Liver (tissue), 9 donors: ENCODE measurements around the gene EDIL3. TPM values are rescaled to one million over a fixed set of nuclear protein-coding genes. Genes with fewer than 3 reads are reported as not detected.

Experiments
- DNase-seq: peaks from one replicate; pipeline ENCODE4 v3.0.0-alpha.2; 2017; ENCODE audit warnings: low spot score
- H3K27ac ChIP-seq, 2 donors: one replicate each; pipeline ENCODE4 v1.7.0; 2013; ENCODE audit warnings: inconsistent platforms in 2 of 2, low read length in 2 of 2, control low read depth in 1 of 2, low read depth in 1 of 2, mild to moderate bottlenecking in 1 of 2
- H3K27me3 ChIP-seq, 4 donors: one replicate each; pipeline versions ENCODE4 v1.6.1 to v1.7.0; 2013; ENCODE audit warnings: low read length in 3 of 4, inconsistent platforms in 1 of 4, mild to moderate bottlenecking in 1 of 4, moderate library complexity in 1 of 4; ENCODE audit not compliant: control insufficient read depth in 4 of 4, insufficient read depth in 4 of 4
- H3K36me3 ChIP-seq, 4 donors: one replicate each; pipeline versions ENCODE4 v1.6.1 to v1.7.0; 2013; ENCODE audit warnings: low read length in 3 of 4, mild to moderate bottlenecking in 3 of 4, low read depth in 1 of 4, moderate library complexity in 1 of 4; ENCODE audit not compliant: control insufficient read depth in 4 of 4, insufficient read depth in 3 of 4
- H3K4me1 ChIP-seq, 4 donors: one replicate each; pipeline versions ENCODE4 v1.6.1 to v1.7.0; 2013; ENCODE audit warnings: low read length in 3 of 4, mild to moderate bottlenecking in 3 of 4, moderate library complexity in 1 of 4; ENCODE audit not compliant: control insufficient read depth in 4 of 4, insufficient read depth in 4 of 4
- H3K4me3 ChIP-seq, 3 donors: one replicate each; pipeline versions ENCODE4 v1.6.1 to v1.7.0; 2013; ENCODE audit warnings: low read length in 3 of 3, control low read depth in 1 of 3, low read depth in 1 of 3, mild to moderate bottlenecking in 1 of 3
- H3K9ac ChIP-seq, 2 donors: one replicate each; pipeline ENCODE4 v1.7.0; 2013; ENCODE audit warnings: low read length in 2 of 2, mild to moderate bottlenecking in 2 of 2, moderate library complexity in 2 of 2, control low read depth in 1 of 2, low read depth in 1 of 2
- H3K9me3 ChIP-seq, 4 donors: one replicate each; pipeline versions ENCODE4 v1.6.1 to v1.7.0; 2013; ENCODE audit warnings: low read length in 3 of 4; ENCODE audit not compliant: control insufficient read depth in 4 of 4
- ATF3 ChIP-seq: IDR thresholded peaks from 2 replicates; pipeline ENCODE4 v1.6.1; 2016; ENCODE audit warnings: antibody characterized with exemption
- CTCF ChIP-seq: fragments of 150-350 bp; IDR thresholded peaks from 2 replicates; pipeline ENCODE4 v1.5.1; 2017; ENCODE audit warnings: improper control_type of control experiment, low read depth, low read length; ENCODE audit not compliant: missing input control
- EGR1 ChIP-seq, 2 donors: IDR thresholded peaks; 2 replicates each; pipeline ENCODE4 v1.6.1; 2016 to 2018; ENCODE audit warnings: antibody characterized with exemption in 2 of 2, low read depth in 2 of 2
- FOXA1 ChIP-seq: IDR thresholded peaks from 2 replicates; pipeline ENCODE4 v1.6.1; 2016; ENCODE audit warnings: antibody characterized with exemption
- FOXA2 ChIP-seq: IDR thresholded peaks from 2 replicates; pipeline ENCODE4 v1.6.1; 2016; ENCODE audit warnings: antibody characterized with exemption
- GABPA ChIP-seq, 2 donors: IDR thresholded peaks in 1 of 2; conservative IDR thresholded peaks in 1 of 2; 2 replicates each; pipeline ENCODE4 v1.6.1; 2016; ENCODE audit warnings: antibody characterized with exemption in 2 of 2, mild to moderate bottlenecking in 1 of 2, moderate library complexity in 1 of 2
- HNF4A ChIP-seq, 2 donors: conservative IDR thresholded peaks; 2 replicates each; pipeline ENCODE4 v1.6.1; 2016; ENCODE audit warnings: antibody characterized with exemption in 2 of 2, mild to moderate bottlenecking in 2 of 2
- HNF4G ChIP-seq: IDR thresholded peaks from 2 replicates; pipeline ENCODE4 v1.6.1; 2016; ENCODE audit warnings: antibody characterized with exemption
- JUND ChIP-seq, 2 donors: IDR thresholded peaks; 2 replicates each; pipeline ENCODE4 v1.6.1; 2016; ENCODE audit warnings: antibody characterized with exemption in 2 of 2
- NR2F2 ChIP-seq: IDR thresholded peaks from 2 replicates; pipeline ENCODE4 v1.6.1; 2016; ENCODE audit warnings: antibody characterized with exemption
- RAD21 ChIP-seq, 2 donors: IDR thresholded peaks; 2 replicates each; pipeline ENCODE4 v1.6.1; 2016; ENCODE audit warnings: antibody characterized with exemption in 2 of 2, mild to moderate bottlenecking in 2 of 2
- RXRA ChIP-seq, 2 donors: IDR thresholded peaks; 2 replicates each; pipeline ENCODE4 v1.6.1; 2017 to 2018; ENCODE audit warnings: antibody characterized with exemption in 2 of 2, mild to moderate bottlenecking in 1 of 2
- SP1 ChIP-seq: IDR thresholded peaks from 2 replicates; pipeline ENCODE4 v1.6.1; 2018; ENCODE audit warnings: antibody characterized with exemption, mild to moderate bottlenecking
- TAF1 ChIP-seq: conservative IDR thresholded peaks from 2 replicates; pipeline ENCODE4 v1.6.1; 2016; ENCODE audit warnings: antibody characterized with exemption, mild to moderate bottlenecking
- YY1 ChIP-seq: IDR thresholded peaks from 2 replicates; pipeline ENCODE4 v1.6.1; 2016; ENCODE audit warnings: antibody characterized with exemption, mild to moderate bottlenecking
- polyA plus RNA-seq, 2 donors: library from polyadenylated mRNA; stranded (reverse) in 1 of 2; unstranded in 1 of 2; fragments of 200-250 nt in 1 of 2; fragments of >200 nt in 1 of 2; fragmentation: Nextera tagmentation in 1 of 2; extraction: Ambion mirVana in 1 of 2; gene quantifications; one replicate each; pipeline versions ENCODE4 v1.2.1 to v1.2.3, GENCODE V29; 2013 to 2015
- total RNA-seq, 2 donors: library from RNA; depleted of rRNA; stranded (reverse); fragments of >200 nt; gene quantifications; one replicate each; pipeline ENCODE4 v1.2.3, GENCODE V29; 2014
- TF ChIP-seq, protein P1 (sequence below): IDR thresholded peaks from 2 replicates; pipeline ENCODE4 v1.6.1; 2016; ENCODE audit warnings: antibody characterized with exemption, mild to moderate bottlenecking
- TF ChIP-seq, protein P2 (sequence below): IDR thresholded peaks from 2 replicates; pipeline ENCODE4 v1.6.1; 2016; ENCODE audit warnings: antibody characterized with exemption
- TF ChIP-seq, protein P3 (sequence below): IDR thresholded peaks from 2 replicates; pipeline ENCODE4 v1.6.1; 2016; ENCODE audit warnings: antibody characterized with exemption
- donor health status: healthy.
- donor health status: healthy.
- donor health status: healthy.
- donor health status: healthy.
- donor health status: healthy.

The EDIL3 gene
- total and polyA plus RNA-seq, 4 donors, result 0.33 to 12.0 (median 0.76) TPM

DNA sequence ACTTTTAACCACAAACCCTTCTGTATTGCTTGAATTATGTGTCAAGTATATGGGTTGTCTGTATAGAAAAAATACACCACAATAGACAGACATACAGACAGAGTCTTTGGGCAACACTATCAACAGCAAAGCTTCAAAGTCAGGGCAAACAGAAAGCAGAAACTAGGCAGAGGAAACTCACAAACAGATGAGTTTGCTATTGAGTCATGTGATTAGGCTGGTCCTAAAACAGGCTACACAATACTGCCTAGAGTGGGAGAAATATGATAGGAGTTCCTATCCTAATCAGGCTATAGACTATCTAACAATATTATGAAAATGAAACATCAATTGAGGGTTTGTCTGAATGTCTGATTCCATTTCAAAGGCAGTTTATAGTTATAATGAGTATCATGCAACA, 156.4 kb downstream of the EDIL3 start:
- H3K36me3 ChIP-seq, result no peaks in the 10 kb centered on the region
- no peak overlapping the region for H3K9ac ChIP-seq
- no peak for DNase-seq
- no peaks in the 10 kb centered on the region for H3K4me1 ChIP-seq
- H3K27me3 ChIP-seq, result no peaks in the 10 kb centered on the region
- no peaks in the 10 kb centered on the region for H3K9me3 ChIP-seq
- H3K4me3 ChIP-seq, result no peak overlapping the region
- TF ChIP-seq NR2F2 (no peak), FOXA1 (no peak), GABPA (IDR thresholded peaks at IDR 0.05 in 1 of 2, conservative IDR thresholded peaks at IDR 0.05 in 1 of 2) (no peak), RXRA (IDR thresholded peaks at IDR 0.05) (no peak), JUND (IDR thresholded peaks at IDR 0.05) (no peak), CTCF (no peak), EGR1 (IDR thresholded peaks at IDR 0.05; ENCODE audit: low read depth in 2 of 2) (no peak), SP1 (no peak), ATF3 (no peak), HNF4A (conservative IDR thresholded peaks at IDR 0.05) (no peak), FOXA2 (no peak), RAD21 (IDR thresholded peaks at IDR 0.05) (no peak), HNF4G (no peak), TAF1 (no peak), YY1 (no peak)
- TF ChIP-seq, protein P1, sequence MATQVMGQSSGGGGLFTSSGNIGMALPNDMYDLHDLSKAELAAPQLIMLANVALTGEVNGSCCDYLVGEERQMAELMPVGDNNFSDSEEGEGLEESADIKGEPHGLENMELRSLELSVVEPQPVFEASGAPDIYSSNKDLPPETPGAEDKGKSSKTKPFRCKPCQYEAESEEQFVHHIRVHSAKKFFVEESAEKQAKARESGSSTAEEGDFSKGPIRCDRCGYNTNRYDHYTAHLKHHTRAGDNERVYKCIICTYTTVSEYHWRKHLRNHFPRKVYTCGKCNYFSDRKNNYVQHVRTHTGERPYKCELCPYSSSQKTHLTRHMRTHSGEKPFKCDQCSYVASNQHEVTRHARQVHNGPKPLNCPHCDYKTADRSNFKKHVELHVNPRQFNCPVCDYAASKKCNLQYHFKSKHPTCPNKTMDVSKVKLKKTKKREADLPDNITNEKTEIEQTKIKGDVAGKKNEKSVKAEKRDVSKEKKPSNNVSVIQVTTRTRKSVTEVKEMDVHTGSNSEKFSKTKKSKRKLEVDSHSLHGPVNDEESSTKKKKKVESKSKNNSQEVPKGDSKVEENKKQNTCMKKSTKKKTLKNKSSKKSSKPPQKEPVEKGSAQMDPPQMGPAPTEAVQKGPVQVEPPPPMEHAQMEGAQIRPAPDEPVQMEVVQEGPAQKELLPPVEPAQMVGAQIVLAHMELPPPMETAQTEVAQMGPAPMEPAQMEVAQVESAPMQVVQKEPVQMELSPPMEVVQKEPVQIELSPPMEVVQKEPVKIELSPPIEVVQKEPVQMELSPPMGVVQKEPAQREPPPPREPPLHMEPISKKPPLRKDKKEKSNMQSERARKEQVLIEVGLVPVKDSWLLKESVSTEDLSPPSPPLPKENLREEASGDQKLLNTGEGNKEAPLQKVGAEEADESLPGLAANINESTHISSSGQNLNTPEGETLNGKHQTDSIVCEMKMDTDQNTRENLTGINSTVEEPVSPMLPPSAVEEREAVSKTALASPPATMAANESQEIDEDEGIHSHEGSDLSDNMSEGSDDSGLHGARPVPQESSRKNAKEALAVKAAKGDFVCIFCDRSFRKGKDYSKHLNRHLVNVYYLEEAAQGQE, result no peak
- TF ChIP-seq, protein P2, sequence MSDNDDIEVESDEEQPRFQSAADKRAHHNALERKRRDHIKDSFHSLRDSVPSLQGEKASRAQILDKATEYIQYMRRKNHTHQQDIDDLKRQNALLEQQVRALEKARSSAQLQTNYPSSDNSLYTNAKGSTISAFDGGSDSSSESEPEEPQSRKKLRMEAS, result no peak
- TF ChIP-seq, protein P3, sequence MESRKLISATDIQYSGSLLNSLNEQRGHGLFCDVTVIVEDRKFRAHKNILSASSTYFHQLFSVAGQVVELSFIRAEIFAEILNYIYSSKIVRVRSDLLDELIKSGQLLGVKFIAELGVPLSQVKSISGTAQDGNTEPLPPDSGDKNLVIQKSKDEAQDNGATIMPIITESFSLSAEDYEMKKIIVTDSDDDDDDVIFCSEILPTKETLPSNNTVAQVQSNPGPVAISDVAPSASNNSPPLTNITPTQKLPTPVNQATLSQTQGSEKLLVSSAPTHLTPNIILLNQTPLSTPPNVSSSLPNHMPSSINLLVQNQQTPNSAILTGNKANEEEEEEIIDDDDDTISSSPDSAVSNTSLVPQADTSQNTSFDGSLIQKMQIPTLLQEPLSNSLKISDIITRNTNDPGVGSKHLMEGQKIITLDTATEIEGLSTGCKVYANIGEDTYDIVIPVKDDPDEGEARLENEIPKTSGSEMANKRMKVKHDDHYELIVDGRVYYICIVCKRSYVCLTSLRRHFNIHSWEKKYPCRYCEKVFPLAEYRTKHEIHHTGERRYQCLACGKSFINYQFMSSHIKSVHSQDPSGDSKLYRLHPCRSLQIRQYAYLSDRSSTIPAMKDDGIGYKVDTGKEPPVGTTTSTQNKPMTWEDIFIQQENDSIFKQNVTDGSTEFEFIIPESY, result no peak
- H3K27ac ChIP-seq, result no peak overlapping the region

DNA sequence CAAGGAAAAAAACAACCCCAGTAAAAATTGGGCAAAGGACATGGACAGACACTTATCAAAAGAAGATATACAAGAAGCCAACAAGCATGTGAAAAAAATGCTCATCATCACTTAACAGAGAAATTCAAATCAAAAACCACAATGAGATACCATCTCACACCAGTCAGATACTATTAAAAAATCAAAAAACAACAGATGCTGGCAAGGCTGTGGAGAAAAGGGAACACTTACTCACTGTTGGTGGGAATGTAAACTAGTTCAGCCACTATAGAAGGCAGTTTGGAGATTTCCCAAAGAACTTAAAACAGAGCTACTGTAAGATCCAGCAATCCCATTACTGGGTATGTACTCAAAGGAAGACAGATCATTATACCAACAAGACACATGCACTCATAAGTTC, 157.4 kb downstream of the EDIL3 start:
- no peak overlapping the region for H3K9ac ChIP-seq
- H3K27ac ChIP-seq, result no peak overlapping the region
- no peak for DNase-seq
- no peaks in the 10 kb centered on the region for H3K36me3 ChIP-seq
- H3K4me3 ChIP-seq, result no peak overlapping the region
- no peaks in the 10 kb centered on the region for H3K9me3 ChIP-seq
- H3K27me3 ChIP-seq, result no peaks in the 10 kb centered on the region
- H3K4me1 ChIP-seq, result no peaks in the 10 kb centered on the region
- TF ChIP-seq YY1 (no peak), EGR1 (IDR thresholded peaks at IDR 0.05; ENCODE audit: low read depth in 2 of 2) (no peak), JUND (IDR thresholded peaks at IDR 0.05) (no peak), HNF4A (conservative IDR thresholded peaks at IDR 0.05) (no peak), SP1 (no peak), FOXA1 (no peak), CTCF (no peak)
- TF ChIP-seq, protein P1, result no peak
